OCI-LY7 (cell line): ENCODE results near the gene TMTC2.

ENCODE experiments used
- EZH2phosphoT487 ChIP-seq: fragments of 200-600 bp; sonication (generic); IDR thresholded peaks from 2 replicates; pipeline ENCODE4 v1.6.1; 2018; ENCODE audit warnings: low read depth, borderline replicate concordance, mild to moderate bottlenecking, mixed run types, antibody characterized with exemption, low read length, moderate library complexity, mixed read lengths
- TF ChIP-seq, protein P1 (sequence below): fragments of 200-600 bp; sonication (generic); conservative IDR thresholded peaks from 2 replicates; pipeline ENCODE4 v1.5.1; 2014; ENCODE audit warnings: mild to moderate bottlenecking, antibody characterized with exemption, low read length, moderate library complexity, mixed read lengths

GRCh38 chr12:82966001-82966559 is 279.4 kb downstream of the TMTC2 start:
- TF ChIP-seq EZH2phosphoT487 = no peak
- TF ChIP-seq, protein P1, sequence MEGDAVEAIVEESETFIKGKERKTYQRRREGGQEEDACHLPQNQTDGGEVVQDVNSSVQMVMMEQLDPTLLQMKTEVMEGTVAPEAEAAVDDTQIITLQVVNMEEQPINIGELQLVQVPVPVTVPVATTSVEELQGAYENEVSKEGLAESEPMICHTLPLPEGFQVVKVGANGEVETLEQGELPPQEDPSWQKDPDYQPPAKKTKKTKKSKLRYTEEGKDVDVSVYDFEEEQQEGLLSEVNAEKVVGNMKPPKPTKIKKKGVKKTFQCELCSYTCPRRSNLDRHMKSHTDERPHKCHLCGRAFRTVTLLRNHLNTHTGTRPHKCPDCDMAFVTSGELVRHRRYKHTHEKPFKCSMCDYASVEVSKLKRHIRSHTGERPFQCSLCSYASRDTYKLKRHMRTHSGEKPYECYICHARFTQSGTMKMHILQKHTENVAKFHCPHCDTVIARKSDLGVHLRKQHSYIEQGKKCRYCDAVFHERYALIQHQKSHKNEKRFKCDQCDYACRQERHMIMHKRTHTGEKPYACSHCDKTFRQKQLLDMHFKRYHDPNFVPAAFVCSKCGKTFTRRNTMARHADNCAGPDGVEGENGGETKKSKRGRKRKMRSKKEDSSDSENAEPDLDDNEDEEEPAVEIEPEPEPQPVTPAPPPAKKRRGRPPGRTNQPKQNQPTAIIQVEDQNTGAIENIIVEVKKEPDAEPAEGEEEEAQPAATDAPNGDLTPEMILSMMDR = no peak
